Measurements from ENCODE around the gene NETO1.
A peak's percentile ranks its signal among the peaks of the same experiment; 100 is the strongest.

NETO1 gene

DNA sequence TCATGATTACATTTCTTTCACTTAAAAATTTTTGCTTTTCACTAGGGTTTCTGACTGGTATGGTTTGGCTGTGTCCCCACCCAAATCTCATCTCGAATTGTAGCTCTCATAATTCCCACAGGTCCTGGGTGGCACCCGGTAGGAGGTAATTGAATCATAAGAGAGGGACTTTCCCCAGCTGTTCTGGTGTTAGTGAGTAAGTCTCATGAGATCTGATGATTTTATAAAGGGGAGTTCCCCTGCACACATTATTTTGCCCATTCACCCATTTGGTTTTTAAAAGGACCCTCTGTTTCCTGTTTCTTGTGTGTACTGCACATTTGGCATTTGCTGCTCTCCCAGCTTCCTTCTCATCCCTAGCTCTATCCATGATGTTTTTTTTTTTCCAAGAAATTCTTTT lies 27.8 kb upstream of the NETO1 start:
- TF ChIP-seq, protein P1, sequence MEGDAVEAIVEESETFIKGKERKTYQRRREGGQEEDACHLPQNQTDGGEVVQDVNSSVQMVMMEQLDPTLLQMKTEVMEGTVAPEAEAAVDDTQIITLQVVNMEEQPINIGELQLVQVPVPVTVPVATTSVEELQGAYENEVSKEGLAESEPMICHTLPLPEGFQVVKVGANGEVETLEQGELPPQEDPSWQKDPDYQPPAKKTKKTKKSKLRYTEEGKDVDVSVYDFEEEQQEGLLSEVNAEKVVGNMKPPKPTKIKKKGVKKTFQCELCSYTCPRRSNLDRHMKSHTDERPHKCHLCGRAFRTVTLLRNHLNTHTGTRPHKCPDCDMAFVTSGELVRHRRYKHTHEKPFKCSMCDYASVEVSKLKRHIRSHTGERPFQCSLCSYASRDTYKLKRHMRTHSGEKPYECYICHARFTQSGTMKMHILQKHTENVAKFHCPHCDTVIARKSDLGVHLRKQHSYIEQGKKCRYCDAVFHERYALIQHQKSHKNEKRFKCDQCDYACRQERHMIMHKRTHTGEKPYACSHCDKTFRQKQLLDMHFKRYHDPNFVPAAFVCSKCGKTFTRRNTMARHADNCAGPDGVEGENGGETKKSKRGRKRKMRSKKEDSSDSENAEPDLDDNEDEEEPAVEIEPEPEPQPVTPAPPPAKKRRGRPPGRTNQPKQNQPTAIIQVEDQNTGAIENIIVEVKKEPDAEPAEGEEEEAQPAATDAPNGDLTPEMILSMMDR (conservative IDR thresholded peaks at IDR 0.05; ENCODE audit: low read length): no peak
- no peak for DNase-seq (ENCODE audit: low read depth)
- H3K4me3 ChIP-seq (ENCODE audit: low read length): no peak overlapping the region

DNA sequence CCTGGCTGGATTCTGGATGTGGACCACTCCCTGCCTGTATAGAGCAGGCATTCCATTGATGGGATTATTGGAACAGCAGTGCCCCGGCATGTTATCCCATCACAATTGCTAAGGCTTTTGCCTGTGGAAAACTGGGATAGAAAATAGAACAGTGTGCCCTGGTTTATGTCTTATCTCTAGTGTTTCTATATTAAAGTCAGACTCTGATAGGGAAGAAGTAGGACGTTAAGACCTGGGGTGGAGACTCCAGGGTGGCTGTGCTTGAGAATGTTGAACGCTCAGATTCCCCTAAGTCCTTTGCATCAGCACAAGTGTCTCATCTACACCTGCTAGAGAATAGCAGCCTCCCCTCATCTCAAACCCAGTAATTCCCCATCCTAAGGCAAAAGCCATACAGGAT lies 10.8 kb upstream of the NETO1 start:
- TF ChIP-seq, protein P1 (conservative IDR thresholded peaks at IDR 0.05; ENCODE audit: low read length): no peak
- no peak overlapping the region for H3K4me3 ChIP-seq (ENCODE audit: low read length)
- DNase-seq (ENCODE audit: low read depth): no peak

- TF ChIP-seq, protein P1 (conservative IDR thresholded peaks at IDR 0.05; ENCODE audit: low read length): no peak
- no peak overlapping the region for H3K4me3 ChIP-seq (ENCODE audit: low read length)
- DNase-seq (ENCODE audit: low read depth): no peak
Observed at GRCh38 chr18:72878143-72878542, 10.4 kb upstream of the NETO1 start.

DNA sequence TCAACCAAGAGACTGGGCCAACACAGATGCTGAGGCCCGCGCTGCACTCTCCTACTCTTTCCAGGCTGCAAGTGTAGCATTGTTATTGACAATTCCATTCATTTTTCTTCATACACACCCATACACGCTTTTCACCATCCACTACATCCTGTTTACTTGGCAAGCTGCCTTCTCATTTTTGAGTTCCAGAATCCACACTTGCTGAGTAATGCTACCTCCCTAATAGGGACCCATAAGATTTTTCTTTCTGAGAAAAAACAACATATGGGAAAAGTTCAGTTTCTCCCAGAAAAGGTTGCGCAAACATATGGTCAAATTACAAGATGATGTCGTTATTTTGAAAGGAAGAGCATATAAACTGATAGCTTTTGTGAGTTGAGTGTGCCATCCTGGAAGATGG lies 3.3 kb upstream of the NETO1 start:
- H3K4me3 ChIP-seq (ENCODE audit: low read length): no peak overlapping the region
- peak; percentile 61 for DNase-seq (ENCODE audit: low read depth)
- TF ChIP-seq, protein P1 (conservative IDR thresholded peaks at IDR 0.05; ENCODE audit: low read length): no peak

GRCh38 chr18:72869226-72870185 lies 1.7 kb upstream of the NETO1 start:
- TF ChIP-seq, protein P1 (conservative IDR thresholded peaks at IDR 0.05; ENCODE audit: low read length): no peak
- H3K4me3 ChIP-seq (ENCODE audit: low read length): no peak overlapping the region
- DNase-seq (ENCODE audit: low read depth): no peak

DNA sequence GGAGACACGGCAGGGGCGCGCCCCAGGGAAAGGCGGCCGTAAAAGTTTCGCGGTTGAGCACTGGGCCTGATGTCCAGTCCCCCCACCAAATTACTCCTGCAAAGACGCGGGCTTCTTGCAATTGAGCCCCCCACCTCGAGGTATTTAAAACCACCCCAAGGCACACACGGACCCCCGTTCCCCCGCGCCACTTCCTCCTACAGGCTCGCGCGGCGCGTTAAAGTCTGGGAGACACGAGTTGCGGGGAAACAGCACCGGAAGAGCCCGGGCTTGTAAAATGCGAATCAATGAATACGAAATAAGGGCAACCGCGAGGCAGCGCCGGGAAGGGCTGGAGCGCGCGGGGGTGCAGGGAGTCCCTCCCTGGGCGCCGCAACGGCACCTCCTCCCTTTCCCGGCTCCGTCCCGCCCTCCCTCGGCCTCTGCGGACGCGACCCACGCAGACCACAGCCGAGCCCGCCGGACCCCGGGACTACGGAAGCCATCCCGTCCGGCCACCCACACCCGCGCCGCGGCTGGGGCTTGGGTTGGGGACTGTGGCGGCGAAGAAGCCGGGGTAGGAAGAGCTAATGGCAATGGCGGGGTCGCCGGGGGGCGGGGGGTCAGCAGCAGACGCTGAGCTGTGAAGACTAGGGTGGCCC lies 918 bp upstream of the NETO1 start:
- no peak for DNase-seq (ENCODE audit: low read depth)
- peak overlapping the region; percentile 41 for H3K4me3 ChIP-seq (ENCODE audit: low read length)

More for the DNA sequence above, 918 bp upstream of the NETO1 start:
- TF ChIP-seq, protein P1 (conservative IDR thresholded peaks at IDR 0.05; ENCODE audit: low read length): no peak
